Ascending aorta (tissue), 2 donors: ENCODE data around the gene KRT73. TPM values are rescaled to one million over a fixed set of nuclear protein-coding genes. Genes with fewer than 3 reads are reported as not detected.

Experiments
- DNase-seq, 2 donors: peaks; one replicate each; pipeline ENCODE4 v3.0.0-alpha.2; 2019; ENCODE audit warnings: low spot score in 2 of 2
- H3K27ac ChIP-seq, 2 donors: fragments of 200-600 bp; sonication (generic); one replicate each; pipeline ENCODE4 v1.5.1; 2016 to 2017; ENCODE audit warnings: mild to moderate bottlenecking in 1 of 2
- H3K27me3 ChIP-seq: fragments of 200-600 bp; sonication (generic); one replicate; pipeline ENCODE4 v1.5.1; 2017
- H3K36me3 ChIP-seq, 2 donors: fragments of 200-600 bp; sonication (generic); one replicate each; pipeline ENCODE4 v1.5.1; 2016
- H3K4me1 ChIP-seq, 2 donors: fragments of 200-600 bp; sonication (generic); one replicate each; pipeline ENCODE4 v1.5.1; 2016 to 2017; ENCODE audit warnings: mild to moderate bottlenecking in 1 of 2
- H3K4me3 ChIP-seq, 2 donors: fragments of 200-600 bp; sonication (generic); one replicate each; pipeline ENCODE4 v1.5.1; 2016 to 2017; ENCODE audit warnings: mild to moderate bottlenecking in 1 of 2
- H3K9me3 ChIP-seq, 2 donors: fragments of 200-600 bp; sonication (generic); one replicate each; pipeline ENCODE4 v1.5.1; 2016
- intact Hi-C: fragments of 100-400 bp; cut with DNase I; formaldehyde crosslinking; loops from one replicate; pipeline ENCODE4 v1.15.1; 2023
- total RNA-seq: library from RNA; depleted of rRNA; stranded (reverse); fragments of >200 nt; gene quantifications from one replicate; pipeline ENCODE4 v1.1.0, GENCODE V29; 2016
- TF ChIP-seq, protein P1 (sequence below), 3 experiments: fragments of 200-600 bp in 2 of 3; fragments of 450-650 bp in 1 of 3; sonication (generic) in 2 of 3; IDR thresholded peaks; one replicate each; pipeline ENCODE4 v1.5.1; 2016 to 2019; ENCODE audit warnings: antibody characterized with exemption in 3 of 3, mild to moderate bottlenecking in 1 of 3, moderate library complexity in 1 of 3

KRT73 gene
- total RNA-seq, 1 donor from 2014 or later = not detected

DNA sequence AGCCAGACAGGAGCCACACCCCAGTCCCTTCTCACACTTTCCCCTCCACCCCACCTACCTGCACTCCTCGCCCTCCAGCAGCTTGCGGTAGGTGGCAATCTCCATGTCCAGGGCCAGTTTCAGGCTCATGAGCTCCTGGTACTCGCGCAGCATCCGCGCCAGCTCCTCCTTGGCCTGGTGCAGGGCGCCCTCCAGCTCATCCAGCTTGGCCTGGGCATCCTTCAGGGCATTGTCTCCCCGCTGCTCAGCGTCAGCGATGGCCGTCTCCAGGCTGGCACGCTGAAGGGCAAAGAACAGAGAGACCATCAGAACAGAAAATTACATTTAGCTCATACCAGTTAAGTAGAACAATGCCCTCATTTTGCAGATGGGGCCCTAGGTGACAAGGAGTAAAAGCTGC, 50.2 kb downstream of the KRT73 start:
- no peak for DNase-seq
- TF ChIP-seq, protein P1, sequence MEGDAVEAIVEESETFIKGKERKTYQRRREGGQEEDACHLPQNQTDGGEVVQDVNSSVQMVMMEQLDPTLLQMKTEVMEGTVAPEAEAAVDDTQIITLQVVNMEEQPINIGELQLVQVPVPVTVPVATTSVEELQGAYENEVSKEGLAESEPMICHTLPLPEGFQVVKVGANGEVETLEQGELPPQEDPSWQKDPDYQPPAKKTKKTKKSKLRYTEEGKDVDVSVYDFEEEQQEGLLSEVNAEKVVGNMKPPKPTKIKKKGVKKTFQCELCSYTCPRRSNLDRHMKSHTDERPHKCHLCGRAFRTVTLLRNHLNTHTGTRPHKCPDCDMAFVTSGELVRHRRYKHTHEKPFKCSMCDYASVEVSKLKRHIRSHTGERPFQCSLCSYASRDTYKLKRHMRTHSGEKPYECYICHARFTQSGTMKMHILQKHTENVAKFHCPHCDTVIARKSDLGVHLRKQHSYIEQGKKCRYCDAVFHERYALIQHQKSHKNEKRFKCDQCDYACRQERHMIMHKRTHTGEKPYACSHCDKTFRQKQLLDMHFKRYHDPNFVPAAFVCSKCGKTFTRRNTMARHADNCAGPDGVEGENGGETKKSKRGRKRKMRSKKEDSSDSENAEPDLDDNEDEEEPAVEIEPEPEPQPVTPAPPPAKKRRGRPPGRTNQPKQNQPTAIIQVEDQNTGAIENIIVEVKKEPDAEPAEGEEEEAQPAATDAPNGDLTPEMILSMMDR (IDR thresholded peaks at IDR 0.05) = no peak
- intact Hi-C loops = no loop called here
- Histone ChIP-seq H3K27me3 (no peaks in the 10 kb centered on the region), H3K9me3 (no peaks in the 10 kb centered on the region), H3K4me3 (no peak overlapping the region), H3K4me1 (no peaks in the 10 kb centered on the region), H3K27ac (no peak overlapping the region), H3K36me3 (no peaks in the 10 kb centered on the region)

DNA sequence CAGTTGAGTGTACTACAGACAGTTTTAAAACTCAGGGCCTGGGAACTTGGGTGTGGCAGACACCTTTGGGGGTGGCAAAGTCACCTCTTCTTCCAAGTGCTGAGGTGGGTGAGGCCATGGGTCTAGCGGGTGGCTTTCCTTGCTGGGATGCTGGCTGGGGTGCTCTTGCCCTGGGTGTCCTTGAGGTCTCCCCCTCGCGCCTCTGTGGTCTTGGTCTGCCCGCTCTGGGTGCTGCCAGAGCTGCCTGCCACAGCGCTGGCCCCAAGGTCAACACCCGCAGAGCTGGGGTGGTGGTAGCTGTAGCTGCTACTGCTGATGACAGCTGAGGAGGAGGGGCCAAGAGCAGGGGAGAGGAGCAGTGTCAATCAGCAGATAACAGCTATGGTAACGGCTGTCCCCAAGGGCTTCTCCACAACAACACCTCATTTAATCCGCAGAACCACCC, 51.5 kb downstream of the KRT73 start:
- TF ChIP-seq, protein P1 (IDR thresholded peaks at IDR 0.05) = no peak
- H3K36me3 ChIP-seq = no peaks in the 10 kb centered on the region
- intact Hi-C loops = no loop called here
- no peaks in the 10 kb centered on the region for H3K27me3 ChIP-seq
- no peak overlapping the region for H3K27ac ChIP-seq
- no peaks in the 10 kb centered on the region for H3K9me3 ChIP-seq
- no peaks in the 10 kb centered on the region for H3K4me1 ChIP-seq
- no peak overlapping the region for H3K4me3 ChIP-seq
- DNase-seq = no peak

DNA sequence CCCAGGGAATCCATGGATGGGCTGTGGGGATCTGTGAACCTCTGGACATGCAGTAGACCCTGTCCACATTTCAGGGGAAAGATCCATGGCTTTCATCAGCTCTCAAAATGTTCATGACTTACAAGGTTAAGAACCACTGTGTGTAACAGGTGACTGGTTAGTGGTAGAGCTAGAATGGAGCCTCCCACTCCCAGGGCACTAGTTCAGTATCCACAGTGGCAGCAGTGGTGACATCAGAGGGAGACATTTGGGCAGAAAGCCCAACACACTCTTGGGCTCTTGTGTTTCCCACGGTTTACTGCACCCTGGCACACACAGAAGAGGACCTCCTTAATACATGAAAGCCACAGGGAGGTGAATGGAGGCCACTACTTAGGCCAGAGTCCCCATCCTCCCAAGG, 53.8 kb downstream of the KRT73 start:
- Histone ChIP-seq H3K4me3 (no peak overlapping the region), H3K36me3 (no peaks in the 10 kb centered on the region), H3K4me1 (no peaks in the 10 kb centered on the region), H3K27ac (no peak overlapping the region), H3K9me3 (no peaks in the 10 kb centered on the region), H3K27me3 (no peaks in the 10 kb centered on the region)
- intact Hi-C loops = no loop called here
- TF ChIP-seq, protein P1 (IDR thresholded peaks at IDR 0.05) = no peak
- no peak for DNase-seq

DNA sequence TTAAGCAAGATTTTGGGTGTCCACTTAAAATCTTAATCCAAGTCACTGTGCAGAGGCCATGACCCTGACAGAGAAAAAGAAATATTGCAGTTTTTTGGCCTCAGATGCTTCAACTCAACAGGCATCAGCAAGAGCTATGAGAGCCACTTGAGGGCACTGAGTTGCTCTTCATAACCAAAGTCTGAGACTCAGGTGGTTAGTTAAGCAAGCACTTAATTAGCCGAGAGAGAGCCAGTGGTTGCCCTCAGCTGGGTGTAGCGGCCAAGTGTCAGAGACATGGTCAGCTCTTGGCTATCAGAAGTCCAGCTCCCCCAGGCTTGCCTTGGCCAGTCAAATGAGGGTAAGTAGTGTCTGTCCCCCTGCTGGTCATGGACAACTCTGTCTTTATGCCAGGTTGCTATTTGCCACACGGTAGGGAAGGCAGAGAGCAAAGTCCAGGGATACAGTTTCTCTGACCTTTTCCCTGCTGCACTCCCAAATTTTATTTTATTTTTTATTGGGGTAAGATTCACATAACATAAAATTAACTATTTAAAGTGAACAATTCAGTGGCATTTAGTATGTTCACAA, 56.4 kb downstream of the KRT73 start:
- TF ChIP-seq, protein P1 (IDR thresholded peaks at IDR 0.05) = peak in 1 of 3 experiments; percentile 10

DNA sequence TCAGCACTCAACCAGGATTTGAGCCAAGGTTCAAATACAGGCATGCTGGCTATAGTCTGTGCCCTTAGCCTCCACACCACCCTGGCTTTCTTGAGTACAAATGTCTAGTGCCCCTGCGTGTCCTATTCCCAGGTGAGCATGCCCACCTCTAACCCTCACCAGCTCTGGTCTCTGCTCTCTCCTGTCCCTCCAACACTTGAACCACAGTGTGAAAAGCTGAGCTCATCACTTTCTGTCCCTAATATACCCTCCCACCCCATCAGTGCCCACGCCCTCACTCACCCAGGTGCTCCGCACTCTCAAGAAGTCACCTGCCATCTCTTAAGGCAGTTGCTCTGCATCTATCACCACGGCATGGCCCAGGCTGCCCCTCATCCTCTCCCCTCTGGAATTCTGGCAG, 58.4 kb downstream of the KRT73 start:
- Histone ChIP-seq H3K27ac (no peak overlapping the region), H3K4me3 (no peak overlapping the region), H3K4me1 (no peaks in the 10 kb centered on the region), H3K36me3 (no peaks in the 10 kb centered on the region), H3K27me3 (no peaks in the 10 kb centered on the region), H3K9me3 (no peaks in the 10 kb centered on the region)
- no peak for DNase-seq
- TF ChIP-seq, protein P1 (IDR thresholded peaks at IDR 0.05) = no peak
- intact Hi-C loops = no loop called here

More for the DNA sequence above, 56.4 kb downstream of the KRT73 start:
- no peaks in the 10 kb centered on the region for H3K27me3 ChIP-seq
- no peak for DNase-seq
- intact Hi-C loops = no loop called here
- no peaks in the 10 kb centered on the region for H3K9me3 ChIP-seq
- no peaks in the 10 kb centered on the region for H3K4me1 ChIP-seq
- no peak overlapping the region for H3K4me3 ChIP-seq
- H3K36me3 ChIP-seq = no peaks in the 10 kb centered on the region
- no peak overlapping the region for H3K27ac ChIP-seq
